Astrocyte (in vitro differentiated cells and primary cell): ENCODE data around the gene ARHGAP26. TPM values are rescaled to one million over a fixed set of nuclear protein-coding genes. Genes with fewer than 3 reads are reported as not detected.

Experiments used
- DNase-seq: peaks from one replicate; pipeline ENCODE4 v3.0.0-alpha.2; 2010; ENCODE audit warnings: low read depth
- FAIRE-seq: peaks from 2 replicates; lab custom pipeline; 2011; peaks lifted over from hg19 to GRCh38; lab: Jason Lieb, UNC
- H2AFZ ChIP-seq: 2 replicates; pipeline ENCODE4 v1.6.0; 2012; ENCODE audit warnings: low read depth, low read length, inconsistent platforms
- H3K27ac ChIP-seq: 2 replicates; pipeline ENCODE4 v1.5.1; 2011; ENCODE audit warnings: low read depth, low read length, inconsistent platforms
- H3K27me3 ChIP-seq: 2 replicates; pipeline ENCODE4 v1.6.0; 2011; ENCODE audit warnings: low read length, inconsistent platforms; ENCODE audit not compliant: insufficient read depth
- H3K36me3 ChIP-seq: 2 replicates; pipeline ENCODE4 v1.5.1; 2011; ENCODE audit warnings: low read length, inconsistent platforms; ENCODE audit not compliant: insufficient read depth
- H3K4me1 ChIP-seq: 2 replicates; pipeline ENCODE4 v1.5.1; 2011; ENCODE audit warnings: low read length, inconsistent platforms; ENCODE audit not compliant: insufficient read depth
- H3K4me2 ChIP-seq: 2 replicates; pipeline ENCODE4 v1.6.0; 2012; ENCODE audit warnings: low read length, inconsistent platforms
- H3K4me3 ChIP-seq: 2 replicates; pipeline ENCODE4 v1.5.1; 2011; ENCODE audit warnings: low read depth, mild to moderate bottlenecking, low read length, inconsistent platforms; ENCODE audit not compliant: insufficient read depth
- H3K79me2 ChIP-seq: 2 replicates; pipeline ENCODE4 v1.6.0; 2012; ENCODE audit warnings: mild to moderate bottlenecking, low read length, inconsistent platforms; ENCODE audit not compliant: insufficient read depth
- H3K9ac ChIP-seq: 2 replicates; pipeline ENCODE4 v1.6.0; 2012; ENCODE audit warnings: mild to moderate bottlenecking, low read length, inconsistent platforms
- H3K9me3 ChIP-seq: 2 replicates; pipeline ENCODE4 v1.5.1; 2012; ENCODE audit warnings: low read depth, mild to moderate bottlenecking, low read length, inconsistent platforms; ENCODE audit not compliant: insufficient read depth
- H4K20me1 ChIP-seq: 2 replicates; pipeline ENCODE4 v1.6.0; 2012; ENCODE audit warnings: low read length, inconsistent platforms; ENCODE audit not compliant: insufficient read depth
- H3K27ac Mint-ChIP-seq: one replicate; pipeline ENCODE4 v1.8.0; 2021; ENCODE audit warnings: mild to moderate bottlenecking, mixed read lengths; ENCODE audit not compliant: unreplicated experiment
- H3K27me3 Mint-ChIP-seq: one replicate; pipeline ENCODE4 v1.8.0; 2021; ENCODE audit warnings: low read depth, mixed read lengths; ENCODE audit not compliant: unreplicated experiment
- H3K36me3 Mint-ChIP-seq: one replicate; pipeline ENCODE4 v1.8.0; 2021; ENCODE audit warnings: low read depth, mixed read lengths; ENCODE audit not compliant: unreplicated experiment
- H3K4me1 Mint-ChIP-seq: one replicate; pipeline ENCODE4 v1.8.0; 2021; ENCODE audit warnings: low read depth, mixed read lengths; ENCODE audit not compliant: unreplicated experiment
- H3K4me3 Mint-ChIP-seq: one replicate; pipeline ENCODE4 v1.8.0; 2021; ENCODE audit warnings: mild to moderate bottlenecking, moderate library complexity, mixed read lengths; ENCODE audit not compliant: unreplicated experiment
- H3K9me3 Mint-ChIP-seq: one replicate; pipeline ENCODE4 v1.8.0; 2021; ENCODE audit warnings: mild to moderate bottlenecking, mixed read lengths; ENCODE audit not compliant: unreplicated experiment
- EZH2 ChIP-seq: IDR thresholded peaks from 2 replicates; pipeline ENCODE4 v1.6.1; 2012; ENCODE audit warnings: mild to moderate bottlenecking, low read length, inconsistent platforms; ENCODE audit not compliant: insufficient read depth
- total RNA-seq: library from RNA; stranded (reverse); gene quantifications from 2 replicates; pipeline ENCODE4 v1.2.1, GENCODE V29; 2021
- TF ChIP-seq, protein P1 (sequence below): IDR thresholded peaks from 2 replicates; pipeline ENCODE4 v1.5.1; 2011; ENCODE audit warnings: low read depth, mild to moderate bottlenecking, inconsistent platforms, low read length, moderate library complexity; ENCODE audit not compliant: insufficient read depth

The ARHGAP26 gene
- total RNA-seq, 1 donor from 2014 or later = 5.6 TPM

- Histone ChIP-seq H3K27me3 (no peaks in the 10 kb centered on the region), H3K9ac (no peak overlapping the region), H2AFZ (no peak overlapping the region), H3K4me2 (no peak overlapping the region), H3K4me1 (no peaks in the 10 kb centered on the region), H4K20me1 (no peaks in the 10 kb centered on the region), H3K9me3 (no peaks in the 10 kb centered on the region), H3K4me3 (no peak overlapping the region), H3K36me3 (no peaks in the 10 kb centered on the region), H3K27ac (no peak overlapping the region), H3K79me2 (no peaks in the 10 kb centered on the region)
- no peaks in the 10 kb centered on the region for H3K27me3 Mint-ChIP-seq
- H3K36me3 Mint-ChIP-seq = no peaks in the 10 kb centered on the region
- peaks cover 16% of the 10 kb centered on the region for H3K4me1 Mint-ChIP-seq
- no peak for TF ChIP-seq EZH2
- TF ChIP-seq, protein P1, sequence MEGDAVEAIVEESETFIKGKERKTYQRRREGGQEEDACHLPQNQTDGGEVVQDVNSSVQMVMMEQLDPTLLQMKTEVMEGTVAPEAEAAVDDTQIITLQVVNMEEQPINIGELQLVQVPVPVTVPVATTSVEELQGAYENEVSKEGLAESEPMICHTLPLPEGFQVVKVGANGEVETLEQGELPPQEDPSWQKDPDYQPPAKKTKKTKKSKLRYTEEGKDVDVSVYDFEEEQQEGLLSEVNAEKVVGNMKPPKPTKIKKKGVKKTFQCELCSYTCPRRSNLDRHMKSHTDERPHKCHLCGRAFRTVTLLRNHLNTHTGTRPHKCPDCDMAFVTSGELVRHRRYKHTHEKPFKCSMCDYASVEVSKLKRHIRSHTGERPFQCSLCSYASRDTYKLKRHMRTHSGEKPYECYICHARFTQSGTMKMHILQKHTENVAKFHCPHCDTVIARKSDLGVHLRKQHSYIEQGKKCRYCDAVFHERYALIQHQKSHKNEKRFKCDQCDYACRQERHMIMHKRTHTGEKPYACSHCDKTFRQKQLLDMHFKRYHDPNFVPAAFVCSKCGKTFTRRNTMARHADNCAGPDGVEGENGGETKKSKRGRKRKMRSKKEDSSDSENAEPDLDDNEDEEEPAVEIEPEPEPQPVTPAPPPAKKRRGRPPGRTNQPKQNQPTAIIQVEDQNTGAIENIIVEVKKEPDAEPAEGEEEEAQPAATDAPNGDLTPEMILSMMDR = no peak
- FAIRE-seq (no peak), DNase-seq (no peak)
- no peaks in the 10 kb centered on the region for H3K9me3 Mint-ChIP-seq
- H3K27ac Mint-ChIP-seq = no peak overlapping the region
- H3K4me3 Mint-ChIP-seq = no peak overlapping the region
These were observed 340.4 kb downstream of the ARHGAP26 start for GRCh38 chr5:143110591-143110990.

- Histone ChIP-seq H3K9ac (no peak overlapping the region), H3K27ac (no peak overlapping the region), H3K9me3 (no peaks in the 10 kb centered on the region), H3K4me3 (no peak overlapping the region), H3K27me3 (no peaks in the 10 kb centered on the region), H3K36me3 (no peaks in the 10 kb centered on the region), H3K4me2 (no peak overlapping the region), H3K4me1 (no peaks in the 10 kb centered on the region), H2AFZ (no peak overlapping the region), H4K20me1 (no peaks in the 10 kb centered on the region), H3K79me2 (no peaks in the 10 kb centered on the region)
- Mint-ChIP-seq H3K27ac (no peak overlapping the region), H3K4me1 (peaks cover 11% of the 10 kb centered on the region), H3K27me3 (no peaks in the 10 kb centered on the region), H3K4me3 (no peak overlapping the region), H3K36me3 (no peaks in the 10 kb centered on the region), H3K9me3 (no peaks in the 10 kb centered on the region)
- FAIRE-seq = no peak
- no peak for TF ChIP-seq EZH2
- TF ChIP-seq, protein P1 = no peak
- no peak for DNase-seq
These were observed 341.6 kb downstream of the ARHGAP26 start for GRCh38 chr5:143111799-143112198.

DNA sequence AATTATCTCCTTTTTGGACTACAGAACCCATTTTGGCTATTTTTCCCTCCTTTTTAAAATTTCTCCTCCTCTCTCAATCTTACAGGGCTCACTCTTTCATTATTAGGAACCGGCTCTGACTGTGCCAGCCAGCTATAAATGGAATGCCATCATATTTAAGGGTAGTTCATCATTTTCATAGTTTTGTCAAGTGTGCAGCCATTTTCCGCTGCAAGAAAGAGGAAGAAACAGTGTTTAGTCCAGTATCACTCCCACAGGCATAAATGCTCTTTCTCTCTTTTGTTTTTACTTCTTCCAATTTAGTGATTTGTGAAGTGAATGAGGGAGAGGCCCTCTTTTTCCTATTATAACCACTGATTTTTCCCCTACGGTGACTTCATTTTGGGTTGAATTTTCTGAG lies 343.3 kb downstream of the ARHGAP26 start:
- no peaks in the 10 kb centered on the region for H3K79me2 ChIP-seq
- no peak for FAIRE-seq
- no peak overlapping the region for H3K4me3 Mint-ChIP-seq
- H3K27me3 ChIP-seq = no peaks in the 10 kb centered on the region
- H2AFZ ChIP-seq = no peak overlapping the region
- no peak overlapping the region for H3K4me2 ChIP-seq
- TF ChIP-seq, protein P1 = no peak
- no peak for TF ChIP-seq EZH2
- no peak for DNase-seq
- no peak overlapping the region for H3K27ac Mint-ChIP-seq
- H3K36me3 Mint-ChIP-seq = no peaks in the 10 kb centered on the region
- peaks cover 11% of the 10 kb centered on the region for H3K4me1 Mint-ChIP-seq
- H3K9ac ChIP-seq = no peak overlapping the region
- H3K4me1 ChIP-seq = no peaks in the 10 kb centered on the region
- H3K9me3 Mint-ChIP-seq = no peaks in the 10 kb centered on the region
- no peaks in the 10 kb centered on the region for H3K36me3 ChIP-seq
- no peaks in the 10 kb centered on the region for H3K9me3 ChIP-seq
- no peak overlapping the region for H3K27ac ChIP-seq
- no peak overlapping the region for H3K4me3 ChIP-seq
- no peaks in the 10 kb centered on the region for H4K20me1 ChIP-seq
- H3K27me3 Mint-ChIP-seq = no peaks in the 10 kb centered on the region
